IMR-90 (cell line): ENCODE data around the gene SGMS1. TPM values are rescaled to one million over a fixed set of nuclear protein-coding genes. Genes with fewer than 3 reads are reported as not detected.

ENCODE experiments used
- ATAC-seq: fragments of 200-7000 bp; cut with Tn5 transposase; 2 replicates; pipeline ENCODE4 v1.9.1; 2020; ENCODE audit warnings: low read depth, mild to moderate bottlenecking, moderate library complexity
- BruUV-seq: library from RNA; stranded (reverse); fragments of 400-500 nt; replicated peaks from 2 replicates; lab custom pipeline; 2021; lab: Mats Ljungman, UMichigan
- CTCF ChIA-PET: fragments of 300-600 bp; formaldehyde crosslinking; extraction: SDS; loops from one replicate; lab custom pipeline; 2021; ENCODE audit warnings: antibody characterized with exemption; lab: Yijun Ruan, JAX
- POLR2A ChIA-PET: fragments of 300-600 bp; sonication (Branson Sonifier 250); formaldehyde crosslinking; loops from one replicate; lab custom pipeline; 2022; ENCODE audit warnings: antibody characterized with exemption; ENCODE audit not compliant: unreplicated experiment; lab: Charles Lee
- DNase-seq: peaks from one replicate; pipeline ENCODE4 v3.0.0; 2013
- H2AFZ ChIP-seq: replicated peaks from 2 replicates; pipeline ENCODE3; 2013; ENCODE audit warnings: low read length, mild to moderate bottlenecking; ENCODE audit not compliant: poor library complexity
- H2AK5ac ChIP-seq: 2 replicates; pipeline ENCODE4 v1.6.1; 2013; ENCODE audit warnings: low read depth, low read length, inconsistent platforms
- H2AK9ac ChIP-seq: replicated peaks from 2 replicates; pipeline ENCODE3; 2013; ENCODE audit warnings: mild to moderate bottlenecking, low read depth, low read length, moderate library complexity; ENCODE audit not compliant: poor library complexity
- H2BK120ac ChIP-seq: 2 replicates; pipeline ENCODE4 v1.6.1; 2013; ENCODE audit warnings: low read depth, low read length, inconsistent platforms
- H2BK15ac ChIP-seq: 3 replicates; pipeline ENCODE4 v1.6.1; 2013; ENCODE audit warnings: low read depth, low read length, inconsistent platforms
- H2BK20ac ChIP-seq: 2 replicates; pipeline ENCODE4 v1.6.1; 2013; ENCODE audit warnings: low read depth, mild to moderate bottlenecking, inconsistent platforms, low read length, moderate library complexity
- H2BK5ac ChIP-seq: 2 replicates; pipeline ENCODE4 v1.6.1; 2013; ENCODE audit warnings: mild to moderate bottlenecking, low read depth, low read length, inconsistent platforms; ENCODE audit not compliant: poor library complexity, severe bottlenecking
- H3K14ac ChIP-seq: replicated peaks from 2 replicates; pipeline ENCODE4 v1.6.1; 2013; ENCODE audit warnings: low read depth, low read length, inconsistent platforms
- H3K18ac ChIP-seq: 2 replicates; pipeline ENCODE4 v1.6.1; 2013; ENCODE audit warnings: low read depth, low read length, control low read depth
- H3K23ac ChIP-seq: 2 replicates; pipeline ENCODE4 v1.6.1; 2013; ENCODE audit warnings: low read depth, low read length, inconsistent platforms
- H3K27ac ChIP-seq: 2 replicates; pipeline ENCODE4 v1.5.1; 2013; ENCODE audit warnings: mild to moderate bottlenecking, control low read depth, low read length; ENCODE audit not compliant: insufficient read depth
- H3K27me3 ChIP-seq: 2 replicates; pipeline ENCODE4 v1.6.1; 2013; ENCODE audit warnings: low read length; ENCODE audit not compliant: control insufficient read depth, insufficient read depth
- H3K36me3 ChIP-seq: 2 replicates; pipeline ENCODE4 v1.6.1; 2013; ENCODE audit warnings: low read length, mixed read lengths; ENCODE audit not compliant: control insufficient read depth, insufficient read depth
- H3K4ac ChIP-seq: 2 replicates; pipeline ENCODE4 v1.6.1; 2013; ENCODE audit warnings: low read depth, low read length, inconsistent platforms
- H3K4me1 ChIP-seq: 2 replicates; pipeline ENCODE4 v1.6.1; 2013; ENCODE audit warnings: low read length, mixed read lengths; ENCODE audit not compliant: control insufficient read depth, insufficient read depth
- H3K4me2 ChIP-seq: 2 replicates; pipeline ENCODE4 v1.6.1; 2013; ENCODE audit warnings: low read depth, mild to moderate bottlenecking, control low read depth, low read length, moderate library complexity
- H3K4me3 ChIP-seq: 2 replicates; pipeline ENCODE4 v1.5.1; 2013; ENCODE audit warnings: low read depth, mild to moderate bottlenecking, control low read depth, low read length, moderate library complexity; ENCODE audit not compliant: insufficient read depth
- H3K56ac ChIP-seq: 2 replicates; pipeline ENCODE4 v1.6.1; 2013; ENCODE audit warnings: low read length, inconsistent platforms; ENCODE audit not compliant: insufficient read depth; ENCODE audit errors: extremely low read depth
- H3K79me1 ChIP-seq, 2 experiments: 2 replicates each; pipeline ENCODE4 v1.6.1; 2013; ENCODE audit warnings: low read length in 2 of 2, inconsistent platforms in 1 of 2, low read depth in 1 of 2
- H3K9ac ChIP-seq: 2 replicates; pipeline ENCODE4 v1.6.1; 2013; ENCODE audit warnings: low read depth, low read length, control low read depth
- H3K9me1 ChIP-seq: 2 replicates; pipeline ENCODE4 v1.6.1; 2013; ENCODE audit warnings: low read length, inconsistent platforms; ENCODE audit not compliant: insufficient read depth
- H3K9me3 ChIP-seq: 2 replicates; pipeline ENCODE4 v1.6.1; 2013; ENCODE audit warnings: low read length; ENCODE audit not compliant: control insufficient read depth, insufficient read depth
- H4K20me1 ChIP-seq: 2 replicates; pipeline ENCODE4 v1.6.1; 2013; ENCODE audit warnings: low read length, inconsistent platforms; ENCODE audit not compliant: insufficient read depth
- H4K5ac ChIP-seq: 2 replicates; pipeline ENCODE4 v1.6.1; 2013; ENCODE audit warnings: mild to moderate bottlenecking, low read depth, low read length, control low read depth
- H4K8ac ChIP-seq, 2 experiments: 2 replicates each; pipeline ENCODE4 v1.6.1; 2013; ENCODE audit warnings: low read depth in 2 of 2, low read length in 2 of 2, control low read depth in 1 of 2, inconsistent platforms in 1 of 2
- H4K91ac ChIP-seq: 2 replicates; pipeline ENCODE4 v1.6.1; 2013; ENCODE audit warnings: low read depth, low read length, inconsistent platforms; ENCODE audit not compliant: insufficient read depth
- BHLHE40 ChIP-seq: fragments of 150-350 bp; IDR thresholded peaks from 2 replicates; pipeline ENCODE4 v1.6.1; 2016; ENCODE audit warnings: mild to moderate bottlenecking, low read depth, low read length
- CEBPB ChIP-seq: IDR thresholded peaks from 2 replicates; pipeline ENCODE4 v1.6.1; 2012; ENCODE audit warnings: low read depth, low read length, improper control_type of control experiment
- FOS ChIP-seq: fragments of 150-350 bp; IDR thresholded peaks from 2 replicates; pipeline ENCODE4 v1.6.1; 2016; ENCODE audit warnings: low read depth, low read length
- MAFK ChIP-seq: IDR thresholded peaks from 2 replicates; pipeline ENCODE4 v1.6.1; 2012; ENCODE audit warnings: low read depth, low read length, improper control_type of control experiment
- MXI1 ChIP-seq: IDR thresholded peaks from 2 replicates; pipeline ENCODE4 v1.6.1; 2012; ENCODE audit warnings: low read depth, mild to moderate bottlenecking, low read length, moderate library complexity, borderline replicate concordance
- RCOR1 ChIP-seq: IDR thresholded peaks from 2 replicates; pipeline ENCODE4 v1.6.1; 2012; ENCODE audit warnings: mild to moderate bottlenecking, low read length, improper control_type of control experiment; ENCODE audit not compliant: insufficient replicate concordance
- RFX5 ChIP-seq: IDR thresholded peaks from 2 replicates; pipeline ENCODE4 v1.8.0; 2012; ENCODE audit warnings: low read depth, mild to moderate bottlenecking, low read length, moderate library complexity
- SMC3 ChIP-seq: fragments of 150-350 bp; IDR thresholded peaks from 2 replicates; pipeline ENCODE4 v1.6.1; 2016; ENCODE audit warnings: low read depth, mild to moderate bottlenecking, antibody characterized with exemption, low read length, moderate library complexity
- USF2 ChIP-seq: fragments of 150-350 bp; IDR thresholded peaks from 2 replicates; pipeline ENCODE4 v1.6.1; 2017; ENCODE audit warnings: mild to moderate bottlenecking, antibody characterized with exemption, low read length, low read depth
- WGBS, 2 experiments: methylation state at CpG; one replicate each; pipeline versions ENCODE4 v1.1.5 to v1.1.7; 2013; ENCODE audit warnings: missing lambda C conversion rate in 2 of 2; ENCODE audit not compliant: insufficient read length in 1 of 2; ENCODE audit errors: extremely low coverage in 2 of 2; 5-methylcytosine and 5-hydroxymethylcytosine counted together
- dilution Hi-C: fragments of 300-500 bp; cut with HindIII; formaldehyde crosslinking; loops from one replicate; pipeline ENCODE4 v1.14.3; 2018; ENCODE audit warnings: low sequenced_read_pairs; ENCODE audit not compliant: unreplicated experiment
- in situ Hi-C: fragments of 300-500 bp; cut with MboI; formaldehyde crosslinking; loops from 3 replicates; pipeline ENCODE4 v1.14.3; 2019; ENCODE audit warnings: low sequenced_read_pairs, inconsistent platforms, mixed read lengths
- intact Hi-C: fragments of 100-400 bp; cut with micrococcal nuclease; formaldehyde crosslinking; loops from 2 replicates; pipeline ENCODE4 v1.10.0; 2022
- polyA plus RNA-seq, 3 experiments: library from polyadenylated mRNA; depleted of rRNA; stranded (reverse); fragments of >200 nt; gene quantifications; 2 replicates each; pipeline ENCODE4 v1.2.3, GENCODE V29; 2012; ENCODE audit warnings: low replicate concordance in 1 of 3
- total RNA-seq: library from RNA; depleted of rRNA; stranded (reverse); fragments of >200 nt; gene quantifications from 2 replicates; pipeline ENCODE4 v1.2.3, GENCODE V29; 2012
- TF ChIP-seq, protein P1 (sequence below): conservative IDR thresholded peaks from 2 replicates; pipeline ENCODE4 v1.5.1; 2012; ENCODE audit warnings: mild to moderate bottlenecking, low read depth, low read length, improper control_type of control experiment
- TF ChIP-seq, protein P2 (sequence below): fragments of 150-350 bp; IDR thresholded peaks from 2 replicates; pipeline ENCODE4 v1.6.1; 2016; ENCODE audit warnings: low read depth, mild to moderate bottlenecking, low read length, moderate library complexity, borderline replicate concordance

SGMS1 gene
- total and polyA plus RNA-seq, 2 of the 4 experiments (the other 2 are of a cell fraction): 9.8 to 30.8 TPM

- Histone ChIP-seq H3K9ac (no peak overlapping the region), H2BK5ac (no peak overlapping the region), H3K4me1 (peaks cover 13% of the 10 kb centered on the region), H3K4ac (peak overlapping the region; percentile 17), H2BK120ac (peak overlapping the region; percentile 28), H3K23ac (peak overlapping the region; percentile 2; the same call in 1 of the 2 replicates), H3K4me2 (peak overlapping the region; percentile 35; the same call in 1 of the 2 replicates), H3K36me3 (no peaks in the 10 kb centered on the region), H2AFZ (no peak overlapping the region), H3K9me3 (no peaks in the 10 kb centered on the region), H3K56ac (no peak overlapping the region), H3K4me3 (no peak overlapping the region), H2BK20ac (no peak overlapping the region), H3K14ac (no peak overlapping the region), H3K27me3 (no peaks in the 10 kb centered on the region), H2AK9ac (no peak overlapping the region), H4K8ac (peak overlapping the region; percentile 7 to 29; a peak in 3 of 4 replicates), H4K91ac (peak overlapping the region; percentile 12), H3K18ac (peak overlapping the region; percentile 85), H2AK5ac (peak overlapping the region; percentile 5; the same call in 1 of the 2 replicates), H4K5ac (peak overlapping the region; percentile 64), H3K27ac (peak overlapping the region; percentile 50; the same call in 1 of the 2 replicates), H4K20me1 (peaks cover 11% of the 10 kb centered on the region; the same call in 1 of the 2 replicates), H3K9me1 (peaks cover 5% of the 10 kb centered on the region), H3K79me1 (peaks cover 22 to 40% of the 10 kb centered on the region in 2 experiments), H2BK15ac (peak overlapping the region; percentile 30; the same call in 1 of the 3 replicates)
- POLR2A ChIA-PET: no interaction called here
- dilution Hi-C loops (no loop called here), intact Hi-C loops (loop anchor here (5.0 kb wide), 2 partner anchors 57 to 88 kb away; no protein-coding TSS in a partner anchor), in situ Hi-C loops (no loop called here)
- BruUV-seq: no TSS peak
- CTCF ChIA-PET: interaction anchor here (1.0 kb wide), 1 partner anchor 74 kb away, joined by 5 read pairs; no protein-coding TSS in a partner anchor
- WGBS, 2 experiments: 60% methylated on average over 1 of the region's 4 CpGs; no CpG with 5 or more reads in 1 of the 2 experiments
- peak; percentile 18 for DNase-seq
- no peak for ATAC-seq
- no peak for TF ChIP-seq RFX5
- TF ChIP-seq RCOR1: no peak
- no peak for TF ChIP-seq MAFK
- no peak for TF ChIP-seq USF2
- TF ChIP-seq, protein P1, sequence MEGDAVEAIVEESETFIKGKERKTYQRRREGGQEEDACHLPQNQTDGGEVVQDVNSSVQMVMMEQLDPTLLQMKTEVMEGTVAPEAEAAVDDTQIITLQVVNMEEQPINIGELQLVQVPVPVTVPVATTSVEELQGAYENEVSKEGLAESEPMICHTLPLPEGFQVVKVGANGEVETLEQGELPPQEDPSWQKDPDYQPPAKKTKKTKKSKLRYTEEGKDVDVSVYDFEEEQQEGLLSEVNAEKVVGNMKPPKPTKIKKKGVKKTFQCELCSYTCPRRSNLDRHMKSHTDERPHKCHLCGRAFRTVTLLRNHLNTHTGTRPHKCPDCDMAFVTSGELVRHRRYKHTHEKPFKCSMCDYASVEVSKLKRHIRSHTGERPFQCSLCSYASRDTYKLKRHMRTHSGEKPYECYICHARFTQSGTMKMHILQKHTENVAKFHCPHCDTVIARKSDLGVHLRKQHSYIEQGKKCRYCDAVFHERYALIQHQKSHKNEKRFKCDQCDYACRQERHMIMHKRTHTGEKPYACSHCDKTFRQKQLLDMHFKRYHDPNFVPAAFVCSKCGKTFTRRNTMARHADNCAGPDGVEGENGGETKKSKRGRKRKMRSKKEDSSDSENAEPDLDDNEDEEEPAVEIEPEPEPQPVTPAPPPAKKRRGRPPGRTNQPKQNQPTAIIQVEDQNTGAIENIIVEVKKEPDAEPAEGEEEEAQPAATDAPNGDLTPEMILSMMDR: no peak
- TF ChIP-seq CEBPB: no peak
- TF ChIP-seq BHLHE40: no peak
- TF ChIP-seq, protein P2, sequence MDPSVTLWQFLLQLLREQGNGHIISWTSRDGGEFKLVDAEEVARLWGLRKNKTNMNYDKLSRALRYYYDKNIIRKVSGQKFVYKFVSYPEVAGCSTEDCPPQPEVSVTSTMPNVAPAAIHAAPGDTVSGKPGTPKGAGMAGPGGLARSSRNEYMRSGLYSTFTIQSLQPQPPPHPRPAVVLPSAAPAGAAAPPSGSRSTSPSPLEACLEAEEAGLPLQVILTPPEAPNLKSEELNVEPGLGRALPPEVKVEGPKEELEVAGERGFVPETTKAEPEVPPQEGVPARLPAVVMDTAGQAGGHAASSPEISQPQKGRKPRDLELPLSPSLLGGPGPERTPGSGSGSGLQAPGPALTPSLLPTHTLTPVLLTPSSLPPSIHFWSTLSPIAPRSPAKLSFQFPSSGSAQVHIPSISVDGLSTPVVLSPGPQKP: no peak
- TF ChIP-seq FOS: no peak
- no peak for TF ChIP-seq MXI1
- no peak for TF ChIP-seq SMC3
Observed at GRCh38 chr10:50550291-50550839, 73.4 kb downstream of the SGMS1 start.
